WTC11 (cell line): ENCODE data around the gene LILRB3.
"Not testable (repeated sequence)": the region's sequence is repeated elsewhere in the genome, so short reads cannot be mapped to it uniquely, and the experiment has no call there.

Source experiments
- ATF1 ChIP-seq: sonication (generic); formaldehyde crosslinking; IDR thresholded peaks from 2 replicates; pipeline ENCODE4 v1.8.1; 2023; ENCODE audit warnings: mild to moderate bottlenecking, moderate library complexity, missing genetic modification reagents
- CREM ChIP-seq: sonication (generic); formaldehyde crosslinking; IDR thresholded peaks from 2 replicates; pipeline ENCODE4 v1.8.1; 2022; ENCODE audit warnings: mild to moderate bottlenecking, missing genetic modification reagents, moderate library complexity
- SP1 ChIP-seq: sonication (generic); formaldehyde crosslinking; conservative IDR thresholded peaks from 2 replicates; pipeline ENCODE4 v1.8.1; 2022; ENCODE audit warnings: missing genetic modification reagents
- STAT6 ChIP-seq: sonication (generic); formaldehyde crosslinking; conservative IDR thresholded peaks from 2 replicates; pipeline ENCODE4 v1.8.1; 2023; ENCODE audit warnings: mild to moderate bottlenecking, low read depth, missing genetic modification reagents, moderate library complexity
- TCF7 ChIP-seq: sonication (generic); formaldehyde crosslinking; IDR thresholded peaks from 2 replicates; pipeline ENCODE4 v1.8.0; 2022; ENCODE audit warnings: mild to moderate bottlenecking, low read depth, missing genetic modification reagents, moderate library complexity
- ZNF263 ChIP-seq: sonication (generic); formaldehyde crosslinking; IDR thresholded peaks from 2 replicates; pipeline ENCODE4 v1.8.1; 2022; ENCODE audit warnings: low read depth, mild to moderate bottlenecking, moderate library complexity, missing genetic modification reagents
- ZNF416 ChIP-seq: fragments of 250-450 bp; sonication (Bioruptor Pico); IDR thresholded peaks from 2 replicates; pipeline ENCODE4 v1.9.0; 2021; ENCODE audit warnings: mild to moderate bottlenecking, inconsistent platforms
- TF ChIP-seq, protein P1 (sequence below): fragments of 200-600 bp; IDR thresholded peaks from 2 replicates; pipeline ENCODE4 v1.8.0; 2022; ENCODE audit warnings: antibody characterized with exemption
- TF ChIP-seq, protein P2 (sequence below): sonication (generic); formaldehyde crosslinking; IDR thresholded peaks from 2 replicates; pipeline ENCODE4 v1.8.1; 2023; ENCODE audit warnings: mild to moderate bottlenecking, missing genetic modification reagents, moderate library complexity

DNA sequence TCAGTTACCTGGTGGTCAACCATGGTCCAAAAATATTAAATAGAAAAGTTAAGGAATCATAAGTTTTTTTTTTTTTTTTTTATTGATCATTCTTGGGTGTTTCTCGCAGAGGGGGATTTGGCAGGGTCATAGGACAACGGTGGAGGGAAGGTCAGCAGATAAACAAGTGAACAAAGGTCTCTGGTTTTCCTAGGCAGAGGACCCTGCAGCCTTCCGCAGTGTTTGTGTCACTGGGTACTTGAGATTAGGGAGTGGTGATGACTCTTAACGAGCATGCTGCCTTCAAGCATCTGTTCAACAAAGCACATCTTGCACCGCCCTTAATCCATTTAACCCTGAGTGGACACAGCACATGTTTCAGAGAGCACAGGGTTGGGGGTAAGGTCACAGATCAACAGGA lies 8.6 kb downstream of the LILRB3 start:
- TF ChIP-seq CREM (CRISPR knock-in tag); STAT6; ZNF416 (CRISPR knock-in tag); TCF7 (CRISPR knock-in tag); ZNF263; SP1; ATF1: not testable (repeated sequence)
- TF ChIP-seq, protein P1, sequence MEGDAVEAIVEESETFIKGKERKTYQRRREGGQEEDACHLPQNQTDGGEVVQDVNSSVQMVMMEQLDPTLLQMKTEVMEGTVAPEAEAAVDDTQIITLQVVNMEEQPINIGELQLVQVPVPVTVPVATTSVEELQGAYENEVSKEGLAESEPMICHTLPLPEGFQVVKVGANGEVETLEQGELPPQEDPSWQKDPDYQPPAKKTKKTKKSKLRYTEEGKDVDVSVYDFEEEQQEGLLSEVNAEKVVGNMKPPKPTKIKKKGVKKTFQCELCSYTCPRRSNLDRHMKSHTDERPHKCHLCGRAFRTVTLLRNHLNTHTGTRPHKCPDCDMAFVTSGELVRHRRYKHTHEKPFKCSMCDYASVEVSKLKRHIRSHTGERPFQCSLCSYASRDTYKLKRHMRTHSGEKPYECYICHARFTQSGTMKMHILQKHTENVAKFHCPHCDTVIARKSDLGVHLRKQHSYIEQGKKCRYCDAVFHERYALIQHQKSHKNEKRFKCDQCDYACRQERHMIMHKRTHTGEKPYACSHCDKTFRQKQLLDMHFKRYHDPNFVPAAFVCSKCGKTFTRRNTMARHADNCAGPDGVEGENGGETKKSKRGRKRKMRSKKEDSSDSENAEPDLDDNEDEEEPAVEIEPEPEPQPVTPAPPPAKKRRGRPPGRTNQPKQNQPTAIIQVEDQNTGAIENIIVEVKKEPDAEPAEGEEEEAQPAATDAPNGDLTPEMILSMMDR, result not testable (repeated sequence)
- TF ChIP-seq, protein P2, sequence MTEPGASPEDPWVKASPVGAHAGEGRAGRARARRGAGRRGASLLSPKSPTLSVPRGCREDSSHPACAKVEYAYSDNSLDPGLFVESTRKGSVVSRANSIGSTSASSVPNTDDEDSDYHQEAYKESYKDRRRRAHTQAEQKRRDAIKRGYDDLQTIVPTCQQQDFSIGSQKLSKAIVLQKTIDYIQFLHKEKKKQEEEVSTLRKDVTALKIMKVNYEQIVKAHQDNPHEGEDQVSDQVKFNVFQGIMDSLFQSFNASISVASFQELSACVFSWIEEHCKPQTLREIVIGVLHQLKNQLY (CRISPR knock-in tag), result not testable (repeated sequence)
